ENCODE measurements around the gene BCAS3.

The BCAS3 gene

DNA sequence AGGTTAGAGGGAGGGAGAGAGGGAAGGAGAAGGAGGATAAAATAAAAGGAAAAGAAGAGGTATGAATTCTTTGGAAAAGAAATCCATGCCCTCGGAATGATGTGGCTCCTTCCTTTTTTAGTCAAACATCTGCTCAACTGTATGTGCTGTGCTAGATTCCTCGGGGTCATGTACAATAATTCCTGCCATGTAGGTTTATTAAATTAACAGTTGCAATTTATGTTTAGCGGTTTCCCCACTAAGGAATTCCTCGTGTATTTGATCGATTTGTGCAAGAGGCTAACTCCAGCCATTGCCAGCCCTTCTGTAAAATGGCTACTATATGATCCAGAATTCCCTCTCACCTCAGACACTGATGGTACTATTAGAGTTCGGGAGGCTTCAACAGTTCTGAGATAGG lies 639.0 kb downstream of the BCAS3 start:
- DNase-seq (ENCODE audit: low read depth), result no peak

DNA sequence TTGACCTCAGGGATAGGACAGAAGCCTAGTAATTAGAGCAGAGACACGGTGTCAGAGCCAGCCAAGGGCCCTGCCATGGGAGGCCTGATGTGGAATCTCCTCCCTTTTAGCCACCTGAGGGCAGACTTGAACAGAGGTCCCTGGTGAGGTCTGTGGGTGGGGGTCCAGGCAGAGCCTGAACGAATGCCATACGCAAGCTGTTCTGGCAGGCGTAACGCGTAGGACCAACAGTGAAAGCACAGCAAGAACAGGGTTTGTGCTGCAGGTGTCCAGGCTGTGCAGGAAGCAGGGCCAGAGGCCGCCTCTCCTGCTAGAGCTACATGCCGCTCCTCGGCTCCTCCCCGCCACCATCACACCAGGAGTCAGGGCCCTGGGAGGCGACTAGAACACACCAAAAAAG lies 640.1 kb downstream of the BCAS3 start:
- no peak for DNase-seq (ENCODE audit: low read depth)

GRCh38 chr17:61318684-61319098 lies 641.0 kb downstream of the BCAS3 start:
- no peak for DNase-seq (ENCODE audit: low read depth)

DNA sequence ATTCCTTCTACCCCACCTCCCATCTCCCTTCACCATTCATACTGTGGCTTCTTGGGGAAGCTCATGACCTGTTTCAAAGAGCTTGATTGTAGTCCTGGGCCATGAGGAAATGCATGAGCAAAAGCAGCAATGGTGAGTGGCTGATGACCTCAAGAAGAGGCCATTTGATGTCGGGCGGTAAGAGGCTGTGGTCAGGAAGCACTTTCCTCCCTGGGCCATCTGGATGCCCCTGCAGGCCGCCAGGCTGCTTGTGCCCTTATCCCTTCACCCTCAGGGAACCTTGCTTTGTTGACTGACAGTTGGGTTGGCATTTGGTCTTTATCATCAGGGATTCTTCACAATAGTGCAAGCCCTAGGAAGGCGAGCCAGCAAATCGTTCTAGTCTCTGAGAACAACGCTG lies 643.7 kb downstream of the BCAS3 start:
- no peak for DNase-seq (ENCODE audit: low read depth)

DNA sequence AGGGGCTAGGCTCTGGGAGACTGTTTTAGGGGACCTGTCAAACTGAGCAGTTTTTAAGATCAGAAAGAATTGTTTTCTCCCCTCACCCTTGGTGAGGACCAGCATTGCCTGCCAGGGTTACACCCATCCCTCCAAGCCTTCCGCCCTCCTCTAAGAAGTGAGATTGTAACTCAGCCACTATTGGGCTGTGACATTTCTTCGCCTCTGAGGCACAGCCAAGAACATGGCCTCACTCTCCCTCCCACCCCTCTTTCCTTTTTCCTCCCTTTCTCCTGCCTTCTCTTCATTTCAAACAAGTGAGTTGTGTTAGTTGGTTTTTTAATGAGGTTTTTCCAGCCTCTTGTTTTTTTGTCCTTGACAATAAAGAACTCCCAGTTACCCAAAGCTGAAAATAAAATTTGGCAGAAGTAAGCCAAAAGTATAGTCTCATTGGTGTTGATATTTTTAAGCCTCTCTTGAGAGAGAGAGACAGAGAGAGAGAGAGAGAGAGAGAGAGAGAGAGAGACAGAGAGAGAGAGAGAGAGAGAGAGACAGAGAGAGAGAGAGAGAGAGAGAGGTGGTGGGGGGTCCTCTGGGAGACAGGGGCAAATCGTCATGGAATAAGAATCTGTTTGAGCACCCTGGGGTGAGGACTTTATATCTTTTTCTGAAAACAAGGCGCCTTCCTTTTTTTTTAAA lies 644.8 kb downstream of the BCAS3 start:
- no peak for DNase-seq (ENCODE audit: low read depth)

DNA sequence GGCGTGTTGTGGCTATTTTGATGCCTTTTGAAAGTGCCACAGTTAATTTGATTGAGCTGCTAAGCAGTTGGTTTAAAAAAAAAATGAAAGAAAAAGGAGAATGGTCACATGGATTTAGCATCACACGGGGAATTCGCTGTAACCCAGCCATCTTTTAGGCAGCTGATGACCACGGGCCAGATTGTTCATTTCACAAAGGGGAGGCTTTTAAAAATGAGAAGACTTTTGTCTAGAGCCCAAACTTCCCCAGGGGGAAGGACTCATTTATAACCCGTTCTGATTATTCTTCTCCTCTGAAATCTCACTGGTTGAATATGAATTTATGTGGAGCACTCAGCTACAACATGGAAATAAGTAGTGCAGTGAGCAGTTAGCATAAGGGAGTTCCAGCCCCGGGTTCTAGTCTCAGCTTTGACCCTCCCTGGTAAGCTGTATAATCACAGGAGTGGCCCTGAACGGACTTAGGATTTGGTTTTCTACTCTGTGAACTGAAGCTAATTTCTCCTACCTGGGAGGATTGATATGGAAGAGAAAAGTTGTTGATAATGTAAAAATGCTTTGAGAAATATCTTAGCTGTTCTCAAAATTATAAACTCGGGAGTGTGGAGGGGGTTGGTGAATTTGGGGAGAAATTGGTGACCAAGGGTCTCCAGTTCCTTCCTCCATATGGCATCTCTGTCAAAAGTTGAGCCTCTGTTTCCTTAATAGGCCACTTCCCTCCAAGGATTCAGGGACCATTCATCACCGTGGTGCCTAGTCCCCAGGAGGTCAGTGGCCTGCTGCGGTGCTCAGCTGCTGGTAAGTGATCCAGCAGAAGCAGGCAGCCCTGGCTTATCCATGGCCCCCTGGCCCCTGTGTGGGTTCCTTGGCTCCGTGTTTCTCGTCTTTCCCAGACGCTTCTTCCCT lies 645.6 kb downstream of the BCAS3 start:
- no peak for DNase-seq (ENCODE audit: low read depth)

DNA sequence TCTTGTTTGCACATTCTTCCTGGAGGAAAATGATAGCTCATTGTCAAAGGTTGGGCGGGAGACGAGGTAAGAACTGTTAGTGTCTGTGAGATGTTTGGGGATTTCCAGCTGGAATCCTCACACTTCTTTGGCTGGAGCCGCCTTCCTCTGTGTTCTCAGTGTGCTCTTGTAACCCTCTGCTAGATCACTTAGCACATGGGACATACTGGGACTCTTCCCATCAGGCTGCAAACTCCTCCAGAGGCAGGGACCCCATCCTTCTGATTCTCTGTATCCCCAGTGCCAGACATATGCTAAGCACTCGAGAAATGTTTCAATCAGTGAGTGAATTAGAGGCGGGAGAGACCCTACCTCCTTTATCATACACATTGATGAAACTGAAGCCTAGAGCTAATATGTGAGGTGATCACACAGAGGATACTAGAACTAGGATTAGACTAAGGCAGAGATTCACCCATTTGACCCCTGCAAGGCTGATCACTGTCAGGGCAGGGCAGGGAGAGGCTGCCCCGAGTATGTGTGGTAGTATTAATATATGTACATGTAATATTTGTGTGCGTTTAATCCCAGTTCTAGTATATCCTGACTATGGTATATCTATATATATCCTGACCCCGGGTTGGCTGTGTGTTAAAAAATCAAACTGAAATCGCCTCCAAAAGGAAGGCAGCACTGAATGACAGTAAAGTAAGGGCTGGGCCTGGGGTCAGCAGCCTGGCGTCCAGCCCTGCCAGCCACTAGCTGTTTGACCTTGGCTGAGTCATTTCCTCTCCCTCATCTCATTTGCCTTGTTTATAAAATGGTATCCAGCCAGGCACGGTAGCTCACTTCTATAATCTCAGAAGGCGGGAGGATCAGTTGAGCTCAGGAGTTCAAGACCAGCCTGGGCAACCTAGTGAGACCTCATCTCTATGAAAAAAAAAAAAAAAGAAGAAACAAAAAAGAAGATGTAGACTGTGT lies 646.5 kb downstream of the BCAS3 start:
- DNase-seq (ENCODE audit: low read depth), result peak; percentile 52

DNA sequence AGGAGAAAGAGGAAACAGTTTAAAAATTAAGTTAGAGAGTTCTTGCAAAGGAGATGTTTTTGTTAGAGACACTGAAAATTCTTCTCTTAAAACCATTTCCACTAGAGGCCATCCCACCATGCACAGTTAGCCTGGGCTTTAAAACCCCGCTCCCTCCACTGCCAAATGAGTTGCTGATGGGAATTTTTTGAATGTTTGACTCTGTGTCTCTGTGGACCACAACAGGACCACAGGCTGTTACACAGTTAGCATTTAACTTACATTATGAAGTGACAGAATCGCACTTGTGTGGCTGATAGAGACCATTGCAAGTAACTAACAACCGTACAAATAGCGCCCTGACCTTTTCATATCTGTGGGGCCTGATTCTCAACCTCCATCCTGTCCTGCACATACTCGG lies 647.3 kb downstream of the BCAS3 start:
- DNase-seq (ENCODE audit: low read depth), result no peak

- DNase-seq (ENCODE audit: low read depth), result peak; percentile 33
These were observed 647.9 kb downstream of the BCAS3 start for GRCh38 chr17:61325382-61326073.

- no peak for DNase-seq (ENCODE audit: low read depth)
These were observed 648.7 kb downstream of the BCAS3 start for GRCh38 chr17:61326330-61326729.

GRCh38 chr17:61328351-61328750 lies 650.7 kb downstream of the BCAS3 start:
- no peak for DNase-seq (ENCODE audit: low read depth)

GRCh38 chr17:61330174-61331150 lies 652.8 kb downstream of the BCAS3 start:
- no peak for DNase-seq (ENCODE audit: low read depth)

- DNase-seq (ENCODE audit: low read depth), result no peak
These were observed 653.5 kb downstream of the BCAS3 start for GRCh38 chr17:61331178-61331577.

GRCh38 chr17:61331886-61332285 lies 654.2 kb downstream of the BCAS3 start:
- DNase-seq (ENCODE audit: low read depth), result no peak

GRCh38 chr17:61333136-61333535 lies 655.5 kb downstream of the BCAS3 start:
- no peak for DNase-seq (ENCODE audit: low read depth)

- no peak for DNase-seq (ENCODE audit: low read depth)
These were observed 657.0 kb downstream of the BCAS3 start for GRCh38 chr17:61334673-61335072.

GRCh38 chr17:61335105-61335844 lies 657.6 kb downstream of the BCAS3 start:
- no peak for DNase-seq (ENCODE audit: low read depth)

GRCh38 chr17:61335845-61336655 lies 658.4 kb downstream of the BCAS3 start:
- DNase-seq (ENCODE audit: low read depth), result no peak

DNA sequence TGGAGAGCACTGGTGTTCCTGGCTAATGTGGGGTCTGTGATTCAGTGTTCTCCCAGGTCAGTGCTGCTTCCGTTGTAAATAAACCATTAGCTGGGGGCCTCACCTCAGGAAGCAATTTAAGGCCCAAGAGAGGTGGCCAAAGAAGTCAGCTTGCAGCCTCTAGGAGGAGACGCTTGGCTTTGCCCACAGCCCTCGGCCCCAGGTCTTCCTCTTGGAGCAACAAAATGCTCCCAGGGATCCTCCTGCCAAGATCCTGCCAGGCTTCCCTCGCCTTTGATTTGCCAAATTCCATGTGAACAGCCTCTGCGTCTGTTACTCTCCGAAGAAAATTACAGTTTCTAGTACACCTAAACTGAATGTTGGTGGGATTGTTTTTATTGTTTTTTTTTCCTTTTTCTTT lies 659.6 kb downstream of the BCAS3 start:
- no peak for DNase-seq (ENCODE audit: low read depth)

Data from amniotic epithelial cell (primary cell).